SW480 (cell line): Measurements from ENCODE around the gene STRADB.
"Not testable (repeated sequence)": the region's sequence is repeated elsewhere in the genome, so short reads cannot be mapped to it uniquely, and the experiment has no call there.

Source experiments
- DNase-seq: peaks from one replicate; pipeline ENCODE4 v3.0.0-alpha.2; 2016; ENCODE audit warnings: low spot score

The STRADB gene

GRCh38 chr2:201430322-201430721, 21.2 kb upstream of the STRADB start:
- DNase-seq: not testable (repeated sequence)

GRCh38 chr2:201430839-201431238, 20.7 kb upstream of the STRADB start:
- no peak for DNase-seq

- no peak for DNase-seq
These were observed 19.4 kb upstream of the STRADB start for GRCh38 chr2:201432038-201432620.

- DNase-seq: no peak
These were observed 18.7 kb upstream of the STRADB start for GRCh38 chr2:201432621-201433393.

- DNase-seq: no peak
These were observed 18.0 kb upstream of the STRADB start for GRCh38 chr2:201433394-201433995.

GRCh38 chr2:201436141-201436540, 15.4 kb upstream of the STRADB start:
- no peak for DNase-seq

GRCh38 chr2:201439336-201439922, 12.1 kb upstream of the STRADB start:
- not testable (repeated sequence) for DNase-seq

GRCh38 chr2:201440182-201440581, 11.4 kb upstream of the STRADB start:
- DNase-seq: no peak

GRCh38 chr2:201441409-201441808, 10.1 kb upstream of the STRADB start:
- no peak for DNase-seq

- no peak for DNase-seq
These were observed 6.6 kb upstream of the STRADB start for GRCh38 chr2:201444746-201445465.

- DNase-seq: no peak
These were observed 4.5 kb upstream of the STRADB start for GRCh38 chr2:201447086-201447485.

- no peak for DNase-seq
These were observed 3.5 kb upstream of the STRADB start for GRCh38 chr2:201448061-201448460.

- DNase-seq: peak; percentile 44
These were observed 2.8 kb upstream of the STRADB start for GRCh38 chr2:201448701-201449100.

- peak; percentile 20 for DNase-seq
These were observed 617 bp upstream of the STRADB start for GRCh38 chr2:201450954-201451291.

GRCh38 chr2:201452058-201452921, 750 bp downstream of the STRADB start:
- no peak for DNase-seq

- no peak for DNase-seq
These were observed 1.5 kb downstream of the STRADB start for GRCh38 chr2:201452922-201453643.

- no peak for DNase-seq
These were observed 6.8 kb downstream of the STRADB start for GRCh38 chr2:201458381-201458780.

GRCh38 chr2:201460532-201460931, 9.0 kb downstream of the STRADB start:
- no peak for DNase-seq

- DNase-seq: no peak
These were observed 13.0 kb downstream of the STRADB start for GRCh38 chr2:201464547-201464946.

- no peak for DNase-seq
These were observed 14.0 kb downstream of the STRADB start for GRCh38 chr2:201465524-201465971.
